HK-2 (cell line): ENCODE data around the gene PEPD.
"Not testable (repeated sequence)": the region's sequence is repeated elsewhere in the genome, so short reads cannot be mapped to it uniquely, and the experiment has no call there.

ENCODE experiments used
- DNase-seq: peaks from one replicate; pipeline ENCODE4 v3.0.0-alpha.2; 2018; ENCODE audit not compliant: unreplicated experiment

PEPD gene

DNA sequence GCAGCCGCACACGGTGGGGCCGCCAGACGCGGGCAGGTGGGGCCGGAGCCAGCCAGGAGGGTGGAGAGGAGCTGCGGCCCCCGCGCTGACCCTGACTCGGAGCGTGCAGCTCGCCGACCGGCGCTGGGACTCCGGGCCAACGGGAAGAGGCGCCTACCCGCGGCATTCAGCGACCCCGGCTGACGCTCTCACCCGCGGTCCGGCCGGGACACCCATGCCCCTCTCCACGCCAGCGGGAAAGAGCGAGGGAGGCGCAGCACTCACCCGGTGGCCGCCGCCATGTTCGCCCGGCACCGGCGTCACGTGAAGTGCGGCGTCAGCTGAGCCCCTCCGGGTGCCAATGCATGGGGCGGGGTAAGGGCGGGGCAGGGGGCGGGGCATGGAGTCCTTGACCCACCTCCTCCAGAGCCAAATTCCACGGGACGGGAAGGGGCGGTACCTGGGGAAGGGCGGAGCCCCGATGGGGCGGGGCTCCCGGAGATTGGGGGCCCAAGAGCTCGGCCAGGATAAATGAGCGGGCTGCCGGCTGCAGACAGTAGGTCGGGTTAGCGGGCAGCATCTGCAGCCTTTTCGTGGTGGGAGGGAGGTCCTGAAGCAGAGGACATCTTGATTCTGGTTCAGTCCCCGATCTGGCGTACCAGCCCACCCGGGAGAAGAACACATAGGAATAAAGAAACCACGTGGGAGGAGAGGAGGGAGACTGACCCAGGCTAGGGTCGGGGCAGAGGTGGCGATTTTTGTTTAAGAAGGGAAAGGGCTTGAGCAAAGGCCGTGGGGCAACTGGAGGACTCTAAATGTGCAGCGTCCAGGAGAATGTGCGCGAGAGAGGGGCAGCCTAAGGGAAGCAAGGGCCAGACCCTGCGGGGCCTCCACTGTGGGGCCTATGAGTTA, at the start of gene PEPD:
TSS of gene PEPD (minus strand) at position 312 of the 891 bp plus-strand sequence. CDS start at position 281, 31 bp downstream.
- peak; percentile 92 for DNase-seq

DNA sequence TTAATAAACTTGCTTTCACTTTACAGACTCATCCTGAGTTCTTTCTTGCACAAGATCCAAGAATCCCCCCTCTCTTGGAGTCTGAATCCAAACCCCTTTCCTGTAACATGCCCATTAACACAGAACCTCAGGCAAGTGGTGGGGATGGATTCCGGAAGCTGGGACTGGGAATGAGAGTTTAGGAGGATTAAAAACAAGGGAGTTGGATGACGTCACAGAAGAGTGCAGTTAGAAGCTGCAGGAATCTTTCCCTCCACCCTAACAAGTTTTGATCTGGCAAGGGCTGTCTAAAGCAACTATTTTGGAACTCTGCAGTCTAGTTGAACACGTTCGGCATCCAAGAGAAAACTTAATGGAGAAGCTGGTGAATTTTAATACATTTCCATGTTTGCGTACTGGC, 48.2 kb upstream of the PEPD start:
- DNase-seq: no peak

DNA sequence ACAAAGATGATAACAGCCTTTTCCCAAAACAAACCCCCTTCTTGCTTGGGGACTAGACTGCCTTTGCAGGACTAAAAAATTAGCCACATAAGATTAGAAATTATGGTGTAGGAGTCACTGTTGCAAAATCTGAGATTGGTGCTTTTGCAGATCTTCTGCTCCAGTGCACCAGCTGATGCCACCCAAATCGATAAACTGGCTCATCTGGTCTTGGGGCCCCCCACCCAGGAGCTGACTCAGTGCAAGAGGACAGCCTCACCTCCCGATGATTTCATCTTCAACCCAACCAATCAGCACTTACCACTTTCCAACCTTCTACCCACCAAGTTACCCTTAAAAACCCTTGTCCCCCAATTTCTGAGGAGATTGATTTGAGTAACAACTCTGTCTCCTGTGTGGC, 47.1 kb upstream of the PEPD start:
- no peak for DNase-seq

DNA sequence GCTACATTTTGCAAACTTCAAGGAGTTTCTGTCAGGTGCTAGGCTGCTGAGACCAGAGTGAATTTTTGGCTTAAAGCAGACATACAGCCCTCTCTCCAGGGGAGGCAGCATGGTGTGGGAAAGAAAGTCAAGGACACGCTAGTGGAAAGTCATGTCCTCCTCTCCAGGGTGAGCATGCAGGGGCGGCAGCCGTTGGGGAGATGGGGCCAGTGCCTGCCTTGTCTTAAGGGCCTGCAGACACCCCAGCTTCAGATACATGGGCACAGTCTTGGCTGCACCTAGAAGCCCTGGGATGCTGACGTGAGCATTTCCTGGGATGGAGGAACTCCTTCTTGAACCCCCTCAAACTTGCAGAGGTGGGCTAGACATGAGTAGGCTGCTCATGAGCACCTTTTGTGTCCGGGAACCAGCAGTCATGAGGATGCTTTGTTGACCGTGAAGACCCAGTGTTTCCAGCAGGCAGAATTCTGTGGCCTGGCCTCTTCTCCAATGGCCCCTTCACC, 43.3 kb upstream of the PEPD start:
- DNase-seq: no peak

DNA sequence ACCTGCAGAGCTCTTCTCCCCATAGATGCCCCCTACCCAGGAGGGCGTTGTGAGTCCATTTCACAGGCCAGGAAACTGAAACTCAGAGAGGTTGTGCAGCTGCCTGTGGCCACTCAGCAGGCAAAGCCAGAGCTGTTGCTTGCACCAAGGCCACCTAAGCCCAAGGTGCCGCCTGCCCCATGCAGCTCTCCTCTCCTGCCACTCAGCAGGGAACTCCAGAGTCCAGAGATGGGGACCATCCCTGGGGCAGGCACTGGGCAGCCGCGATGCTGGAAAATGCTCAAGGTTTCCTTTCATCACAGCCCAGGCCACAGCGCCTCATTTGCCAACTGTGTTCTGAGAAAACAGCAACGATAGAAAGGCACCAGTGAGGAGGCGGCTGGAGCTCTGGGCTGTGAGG, 41.0 kb upstream of the PEPD start:
- no peak for DNase-seq

DNA sequence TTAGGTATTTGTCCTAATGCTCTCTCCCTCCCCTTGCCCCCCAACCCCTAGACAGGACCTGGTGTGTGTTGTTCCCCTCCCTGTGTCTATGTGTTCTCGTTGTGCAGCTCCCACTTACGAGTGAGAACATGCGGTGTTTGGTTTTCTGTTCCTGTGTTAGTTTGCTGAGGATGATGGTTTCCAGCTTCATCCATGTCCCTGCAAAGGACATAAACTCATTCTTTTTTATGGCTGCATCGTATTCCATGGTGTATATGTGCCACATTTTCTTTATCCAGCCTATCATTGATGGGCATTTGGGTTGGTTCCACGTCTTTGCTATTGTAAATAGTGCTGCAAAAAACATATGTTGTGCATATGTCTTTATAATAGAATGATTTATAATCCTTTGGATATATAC, 40.1 kb upstream of the PEPD start:
- not testable (repeated sequence) for DNase-seq

DNA sequence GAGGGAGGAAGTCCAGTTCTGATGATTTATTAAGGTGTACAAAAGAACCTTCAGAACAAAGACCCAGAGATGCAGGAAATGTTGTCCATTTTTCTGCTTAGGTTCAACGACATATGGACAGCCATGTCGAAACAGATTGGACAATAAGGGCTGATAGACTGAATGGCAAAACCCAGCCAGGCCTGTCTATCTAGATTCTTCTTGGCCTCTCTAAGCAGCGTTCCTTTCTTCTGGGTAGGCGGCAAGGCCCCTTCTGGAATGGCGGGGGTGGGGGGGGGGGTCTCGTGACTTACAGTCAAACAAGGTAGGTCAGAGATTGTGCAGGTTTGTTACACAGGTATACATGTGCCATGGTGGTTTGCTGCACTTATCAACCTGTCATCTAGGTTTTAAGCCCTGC, 39.7 kb upstream of the PEPD start:
- no peak for DNase-seq

DNA sequence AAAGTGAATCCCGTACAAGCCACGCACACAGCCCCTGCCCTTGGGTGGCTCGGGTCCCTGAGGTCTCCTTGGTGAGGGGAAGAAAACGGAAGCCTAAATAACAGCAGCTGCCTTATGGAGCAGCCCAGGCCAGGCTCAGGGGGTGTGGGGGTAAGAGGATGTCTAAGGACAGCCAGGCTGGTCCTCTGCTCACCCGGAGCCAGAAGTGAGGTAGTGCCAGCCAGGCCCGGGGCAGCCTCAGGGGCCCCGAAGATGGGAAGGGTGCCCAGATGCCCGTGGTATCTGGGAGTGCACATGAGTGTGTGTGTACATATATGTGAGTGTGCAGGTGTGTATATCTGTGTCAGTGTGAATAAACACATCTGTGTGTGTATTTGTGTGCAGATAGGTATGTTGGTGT, 38.4 kb upstream of the PEPD start:
- no peak for DNase-seq

DNA sequence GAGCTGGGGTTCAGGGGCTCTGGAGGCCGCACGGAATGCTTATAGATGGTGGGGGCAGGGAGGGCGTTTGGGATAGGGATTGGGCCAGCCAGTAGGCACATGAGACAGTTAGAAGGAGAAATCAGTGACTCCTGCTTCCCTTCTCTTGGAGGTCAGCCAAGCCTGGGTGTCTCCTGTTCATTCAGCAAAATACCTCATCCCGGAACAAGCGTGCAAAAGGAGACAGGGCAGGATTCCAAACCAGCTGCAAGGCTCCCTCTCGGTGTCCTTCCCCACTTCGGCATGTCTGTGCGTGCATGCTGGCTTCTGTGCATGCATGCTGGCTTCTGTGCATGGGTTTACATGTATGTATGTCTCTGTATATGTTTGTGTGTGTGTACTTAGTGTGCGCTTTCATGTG, 37.3 kb upstream of the PEPD start:
- DNase-seq: no peak

DNA sequence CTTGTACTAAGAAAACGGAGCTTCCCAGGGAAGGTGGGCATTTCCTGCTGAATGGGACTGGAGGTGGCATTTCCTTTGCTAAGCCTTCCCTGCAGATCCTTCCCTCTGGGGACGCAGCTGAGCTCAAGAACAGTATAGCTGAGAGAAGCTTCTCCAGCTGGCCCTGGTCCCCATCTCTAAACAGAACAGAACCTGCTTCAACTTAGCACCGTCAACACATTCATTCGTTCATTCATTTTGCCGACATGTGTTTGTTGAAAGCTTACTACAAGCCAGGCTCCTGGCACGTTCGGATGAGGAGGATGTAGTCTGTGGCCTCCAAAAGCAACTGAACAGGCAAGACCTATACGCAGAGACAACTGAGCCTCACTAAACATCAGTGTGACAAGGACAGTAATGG, 36.6 kb upstream of the PEPD start:
- no peak for DNase-seq

DNA sequence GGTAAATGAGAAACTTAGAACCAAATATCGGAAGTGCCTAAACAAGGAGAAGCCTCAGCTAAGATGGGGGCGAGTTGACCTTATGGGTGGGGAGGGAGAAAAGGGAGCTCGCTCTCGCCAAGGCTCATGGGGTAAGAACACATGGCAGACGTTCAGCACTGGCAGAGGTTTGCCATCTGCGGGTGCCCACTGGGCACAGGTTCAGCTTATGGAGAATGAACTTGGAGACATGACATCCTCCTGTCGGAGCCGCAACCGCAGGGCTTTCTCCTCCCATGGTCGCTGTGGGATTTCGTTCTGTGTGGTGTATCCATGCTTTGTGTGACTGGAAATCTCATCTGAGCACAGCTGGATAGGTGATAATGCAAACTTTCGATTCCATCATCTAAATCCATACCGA, 36.1 kb upstream of the PEPD start:
- DNase-seq: no peak

DNA sequence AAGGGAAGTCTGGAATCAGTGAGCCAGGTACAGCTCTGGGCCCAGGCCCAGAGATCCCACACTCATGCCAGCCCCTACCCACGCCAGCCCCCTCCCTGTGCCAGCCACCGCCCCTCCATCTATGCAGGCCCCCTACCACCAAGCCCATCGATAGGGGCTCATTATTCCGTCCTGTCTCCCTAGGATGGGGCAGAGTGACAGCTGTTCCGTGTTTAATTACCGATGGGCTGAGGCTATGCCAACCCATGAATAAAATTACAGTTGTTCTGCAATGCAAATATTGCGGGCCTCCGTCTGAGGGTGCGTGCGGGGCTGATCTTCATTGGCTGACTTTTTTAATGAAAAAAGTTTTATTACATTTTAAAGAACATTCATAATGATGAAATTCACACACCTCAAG, 35.6 kb upstream of the PEPD start:
- no peak for DNase-seq

DNA sequence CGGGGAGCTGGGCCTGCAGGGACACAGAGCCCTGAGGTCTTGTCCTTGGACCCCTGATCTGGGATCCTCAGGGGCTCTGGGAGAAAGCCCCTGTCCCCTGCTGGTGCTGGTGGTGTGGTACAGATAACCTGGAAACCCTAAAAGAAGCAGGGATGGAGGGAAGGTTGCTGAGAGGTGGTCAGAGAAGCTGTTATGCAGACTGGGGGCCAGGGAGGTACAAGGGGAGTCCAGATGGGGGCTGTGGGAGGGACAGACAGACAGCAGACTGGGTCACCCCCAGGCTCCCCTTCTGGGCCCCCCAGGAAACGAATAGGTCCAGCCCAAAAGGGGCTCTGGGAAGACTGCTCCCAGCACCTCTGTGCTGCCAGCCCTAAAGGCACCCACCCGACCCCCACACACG, 34.7 kb upstream of the PEPD start:
- DNase-seq: no peak

DNA sequence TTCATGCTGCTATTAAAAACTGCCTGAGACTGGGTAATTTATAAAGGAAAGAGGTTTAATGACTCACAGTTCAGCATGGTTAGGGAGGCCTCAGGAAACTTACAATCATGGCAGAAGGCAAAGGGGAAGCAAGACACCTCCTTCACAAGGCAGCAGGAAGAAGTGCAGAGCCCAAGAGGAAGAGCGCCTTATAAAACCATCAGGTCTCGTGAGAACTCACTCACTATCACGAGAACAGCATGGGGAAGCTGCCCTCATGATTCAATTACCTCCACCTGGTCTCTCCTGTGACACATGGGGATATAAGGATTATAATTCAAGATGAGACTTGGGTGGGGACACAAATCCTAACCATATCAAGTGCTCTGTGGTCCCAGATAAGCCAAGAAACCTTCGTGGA, 34.1 kb upstream of the PEPD start:
- not testable (repeated sequence) for DNase-seq

DNA sequence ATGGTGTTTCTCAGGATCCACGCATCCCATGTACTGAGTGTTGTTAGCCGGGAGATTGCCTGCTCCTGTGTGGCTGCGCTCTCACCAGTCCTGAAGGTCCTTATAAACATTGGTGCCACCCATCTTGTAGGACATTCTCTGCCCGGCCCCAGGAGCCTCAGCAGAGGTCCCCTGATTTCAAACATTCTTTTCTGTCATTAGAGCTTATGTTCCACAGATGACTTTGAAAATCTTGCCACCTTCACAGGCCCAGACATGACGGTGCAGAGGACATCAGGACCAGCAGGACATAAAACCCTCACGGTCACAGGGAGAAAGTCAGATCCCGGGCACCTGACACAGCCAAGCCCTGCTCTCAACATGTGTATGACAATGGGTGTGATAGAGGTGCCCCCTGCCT, 33.2 kb upstream of the PEPD start:
- DNase-seq: no peak

DNA sequence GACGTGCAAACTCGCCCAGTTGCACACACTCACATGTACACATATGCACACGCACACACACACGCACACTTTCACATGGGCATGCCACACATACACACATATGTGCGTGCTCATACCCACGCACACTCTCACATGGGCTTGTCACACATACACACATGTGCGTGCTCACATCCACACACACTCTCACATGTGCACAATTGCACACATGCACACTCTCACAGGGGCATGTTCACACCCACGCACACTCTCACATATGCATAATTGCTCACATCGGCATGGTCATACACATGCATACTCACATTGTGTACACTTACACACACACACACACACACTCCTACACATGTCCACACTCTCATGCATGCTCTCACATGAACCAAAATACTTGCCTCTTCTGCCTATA, 32.8 kb upstream of the PEPD start:
- DNase-seq: no peak

DNA sequence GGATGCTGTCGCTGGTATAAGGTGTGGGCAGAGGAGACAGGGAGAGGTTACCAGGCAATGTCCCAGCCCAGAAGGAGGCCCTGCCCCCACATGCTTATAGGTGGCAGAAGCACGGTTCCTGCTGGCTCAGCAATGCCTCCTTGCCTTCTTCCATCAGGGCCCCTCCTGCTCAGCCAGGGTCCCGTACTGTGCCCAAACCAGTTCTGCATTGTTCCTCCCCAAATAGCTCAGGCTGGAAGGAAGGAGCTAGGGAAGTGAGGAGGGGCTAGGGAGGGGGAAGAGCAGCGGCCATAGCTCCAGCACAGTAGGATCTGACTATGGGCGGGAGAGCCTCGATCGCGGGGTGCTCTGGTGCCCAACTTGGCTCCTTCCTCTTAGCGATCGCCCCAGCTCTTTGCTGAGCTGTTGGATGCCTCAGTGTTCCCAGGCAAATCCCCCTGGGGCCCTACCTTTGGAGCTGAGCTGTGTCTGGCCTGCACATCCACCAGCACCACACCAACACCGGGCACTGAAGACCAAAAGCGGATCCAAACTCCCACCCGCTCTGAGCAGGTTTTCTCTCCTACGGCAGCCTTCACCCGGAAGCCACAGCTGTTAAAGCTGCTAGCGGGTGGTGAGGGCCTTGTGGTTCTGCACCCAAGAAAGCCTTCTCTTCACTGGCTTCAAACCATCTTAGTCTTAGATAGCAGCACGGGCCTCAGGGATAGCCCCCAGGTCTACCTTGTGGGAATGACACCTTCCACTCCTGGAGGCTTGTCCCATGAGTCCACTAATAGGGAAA, 32.1 kb upstream of the PEPD start:
- DNase-seq: no peak

DNA sequence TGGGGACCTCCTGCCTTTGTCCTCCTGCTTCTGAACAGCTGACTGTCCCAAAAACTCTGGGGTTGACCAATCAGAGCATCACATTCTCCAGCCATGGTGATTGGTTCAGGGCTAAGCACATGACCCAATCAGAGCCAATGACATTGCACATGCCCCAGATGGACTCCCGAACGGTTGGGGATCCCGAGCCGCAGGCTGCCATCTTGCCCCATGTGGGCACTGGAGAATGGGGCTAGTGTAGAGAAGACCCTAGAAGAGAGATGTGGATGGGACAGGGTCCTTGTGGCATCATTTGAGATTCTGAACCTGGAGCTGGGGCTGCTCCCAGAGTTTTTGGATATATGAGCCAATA, 31.3 kb upstream of the PEPD start:
- DNase-seq: no peak

DNA sequence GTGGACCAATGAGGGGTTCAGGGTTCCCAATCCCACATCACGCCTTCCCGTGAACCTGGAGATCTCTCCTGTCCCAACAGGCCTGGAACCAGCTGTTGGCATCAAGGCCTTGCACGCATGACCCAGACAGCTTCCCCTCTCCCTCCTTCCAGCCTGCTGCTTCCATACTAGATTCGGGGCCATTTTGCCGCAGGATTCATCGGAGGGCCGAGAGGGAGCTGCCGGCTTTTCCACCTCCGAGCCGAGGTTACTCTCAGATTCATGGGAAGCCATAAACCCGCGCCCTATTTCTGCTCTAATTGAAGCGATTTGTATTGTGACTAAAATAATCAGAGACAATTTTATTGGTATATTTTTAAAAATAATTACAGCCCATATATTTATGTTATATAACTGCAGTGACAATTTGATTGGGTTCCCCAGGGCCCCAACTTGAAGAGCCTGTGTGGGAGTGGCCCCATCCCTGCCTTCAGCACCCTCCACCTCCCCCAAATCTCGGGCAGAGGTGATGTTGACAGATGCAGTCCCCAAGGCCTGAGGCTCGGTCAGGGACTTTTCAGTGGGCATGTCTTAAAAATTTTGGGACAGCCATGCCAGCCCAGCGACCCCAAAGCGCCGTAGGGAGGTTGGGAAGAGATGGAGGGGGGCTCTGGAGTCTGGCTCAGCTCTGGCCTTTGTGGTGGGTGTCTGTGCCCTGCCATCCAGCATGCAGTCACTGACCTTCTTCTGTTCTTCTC, 30.8 kb upstream of the PEPD start:
- DNase-seq: no peak

DNA sequence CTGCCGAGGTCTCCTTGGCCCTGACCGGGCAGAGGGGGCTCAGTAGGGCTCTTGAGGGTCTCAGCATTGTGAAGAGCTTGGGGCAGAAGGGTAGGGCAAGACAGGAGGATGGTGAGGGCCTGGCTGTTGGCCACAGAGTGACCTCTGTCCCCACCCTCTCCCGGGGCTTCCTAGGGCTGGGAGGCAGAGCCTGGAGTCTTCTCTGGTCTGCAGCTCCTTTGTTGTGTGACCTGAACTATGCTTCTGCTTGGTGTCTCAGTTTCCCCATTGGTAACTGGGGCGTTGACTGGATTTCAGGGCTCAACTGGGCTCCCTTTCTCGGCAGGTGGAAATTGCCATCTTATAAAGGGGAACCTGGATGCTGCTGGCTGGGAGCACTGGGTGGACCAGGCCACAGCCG, 30.1 kb upstream of the PEPD start:
- DNase-seq: no peak

DNA sequence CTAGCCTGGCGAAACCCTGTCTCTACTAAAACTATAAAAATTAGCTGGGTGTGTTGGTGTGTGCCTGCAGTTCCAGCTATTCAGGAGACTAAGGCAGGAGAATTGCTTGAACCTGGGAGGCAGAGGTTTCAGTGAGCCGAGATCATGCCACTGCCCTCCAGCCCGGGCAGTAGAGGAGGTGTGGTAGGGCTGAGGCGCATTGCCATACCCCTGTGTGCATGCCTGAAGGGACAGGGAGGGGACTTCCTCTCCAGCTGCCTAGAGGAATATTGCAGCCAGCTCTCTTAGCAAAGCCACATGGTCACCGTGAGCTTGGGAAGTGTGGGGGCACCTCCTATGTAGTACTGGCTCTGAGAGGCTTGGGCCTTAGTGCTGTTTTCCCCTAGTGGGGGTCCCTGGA, 29.2 kb upstream of the PEPD start:
- DNase-seq: no peak

DNA sequence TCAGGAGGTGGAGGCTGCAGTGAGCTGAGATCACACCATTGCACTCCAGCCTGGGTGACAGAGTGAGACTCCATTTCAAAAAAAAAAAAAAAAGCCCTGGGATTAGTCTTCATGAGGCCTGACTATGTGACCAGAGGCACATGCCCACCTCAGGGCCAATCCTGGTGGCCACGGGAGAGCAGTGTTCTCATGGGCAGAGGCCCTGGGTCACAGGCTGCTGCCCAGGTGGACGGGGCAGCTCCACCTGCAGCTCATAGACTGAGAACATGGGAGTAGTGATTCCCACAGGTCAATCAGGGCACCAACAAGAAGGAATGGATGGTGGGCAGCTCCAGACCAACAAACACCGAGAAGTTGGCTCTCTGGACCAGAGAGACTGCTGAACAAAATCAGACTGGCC, 26.1 kb upstream of the PEPD start:
- no peak for DNase-seq
